ENCODE measurements around the gene NT5DC4. TPM values are rescaled to one million over a fixed set of nuclear protein-coding genes. Genes with fewer than 3 reads are reported as not detected.

NT5DC4 gene
- polyA plus RNA-seq, 1 of the 3 experiments (the other 2 are of a cell fraction) = not detected

DNA sequence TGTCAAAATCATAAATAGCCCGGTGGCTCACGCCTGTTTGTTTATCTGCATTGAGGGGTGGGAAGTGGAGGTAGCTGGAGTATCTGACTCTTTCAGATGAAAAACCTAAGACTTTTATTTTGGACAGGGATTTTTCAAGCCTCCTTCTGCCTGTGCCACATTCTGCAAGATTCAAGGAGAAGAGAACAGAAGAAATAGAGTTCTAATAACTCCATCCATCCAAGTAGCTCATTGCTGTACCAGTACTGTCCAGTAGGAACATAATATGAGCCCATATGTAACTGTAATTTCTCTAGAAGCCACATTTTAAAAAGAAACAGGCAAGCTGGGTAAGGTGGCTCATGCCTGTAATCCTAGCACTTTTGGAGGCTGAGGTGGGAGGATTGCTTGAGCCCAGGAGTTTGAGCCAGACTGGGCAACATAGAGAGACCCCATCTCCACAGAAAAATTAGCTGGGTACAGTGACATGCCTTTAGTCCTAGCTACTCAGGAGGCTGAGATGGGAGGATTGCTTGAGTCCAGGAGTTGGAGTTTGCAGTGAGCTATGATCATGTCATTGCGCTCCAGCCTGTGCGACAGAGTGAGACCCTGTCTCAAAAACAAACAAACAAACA, 35.4 kb upstream of the NT5DC4 start:
- Histone ChIP-seq H3K9ac (no peak overlapping the region), H3K27ac (ENCODE audit: low read depth in 2 of 2, low read length in 1 of 2) (no peak overlapping the region), H2AFZ (ENCODE audit: low read depth) (no peak overlapping the region), H3K4me2 (no peak overlapping the region), H3K4me3 (ENCODE audit: low read depth in 2 of 2, low read length in 1 of 2) (no peak overlapping the region), H3K9me2 (no peaks in the 10 kb centered on the region), H3K4me1 (ENCODE audit: control insufficient read depth in 1 of 2, insufficient read depth in 2 of 2, low read depth in 1 of 2, low read length in 1 of 2) (no peaks in the 10 kb centered on the region), H4K20me1 (ENCODE audit: insufficient read depth) (no peaks in the 10 kb centered on the region), H3F3A (replicated peaks; ENCODE audit: insufficient read depth) (no peaks in the 10 kb centered on the region), H3K36me3 (replicated peaks in 1 of 2; ENCODE audit: control insufficient read depth in 1 of 2, insufficient read depth in 2 of 2, low read length in 1 of 2) (no peaks in the 10 kb centered on the region), H3K79me2 (ENCODE audit: insufficient read depth) (no peaks in the 10 kb centered on the region), H3K27me3 (ENCODE audit: insufficient read depth) (no peaks in the 10 kb centered on the region), H3K9me3 (no peaks in the 10 kb centered on the region)
- 93% methylated on average over 4 of the region's 4 CpGs for WGBS (ENCODE audit: low lambda C conversion rate)
- no peak for DNase-seq
- TF ChIP-seq FOXJ3 (CRISPR knock-in tag; IDR thresholded peaks at IDR 0.05) = no peak
- no peak for TF ChIP-seq SMC3 (IDR thresholded peaks at IDR 0.05; ENCODE audit: low read depth, low read length)
- TF ChIP-seq EZH2phosphoT487 (IDR thresholded peaks at IDR 0.05; ENCODE audit: borderline replicate concordance, low read depth) = no peak
- TF ChIP-seq, protein P1, sequence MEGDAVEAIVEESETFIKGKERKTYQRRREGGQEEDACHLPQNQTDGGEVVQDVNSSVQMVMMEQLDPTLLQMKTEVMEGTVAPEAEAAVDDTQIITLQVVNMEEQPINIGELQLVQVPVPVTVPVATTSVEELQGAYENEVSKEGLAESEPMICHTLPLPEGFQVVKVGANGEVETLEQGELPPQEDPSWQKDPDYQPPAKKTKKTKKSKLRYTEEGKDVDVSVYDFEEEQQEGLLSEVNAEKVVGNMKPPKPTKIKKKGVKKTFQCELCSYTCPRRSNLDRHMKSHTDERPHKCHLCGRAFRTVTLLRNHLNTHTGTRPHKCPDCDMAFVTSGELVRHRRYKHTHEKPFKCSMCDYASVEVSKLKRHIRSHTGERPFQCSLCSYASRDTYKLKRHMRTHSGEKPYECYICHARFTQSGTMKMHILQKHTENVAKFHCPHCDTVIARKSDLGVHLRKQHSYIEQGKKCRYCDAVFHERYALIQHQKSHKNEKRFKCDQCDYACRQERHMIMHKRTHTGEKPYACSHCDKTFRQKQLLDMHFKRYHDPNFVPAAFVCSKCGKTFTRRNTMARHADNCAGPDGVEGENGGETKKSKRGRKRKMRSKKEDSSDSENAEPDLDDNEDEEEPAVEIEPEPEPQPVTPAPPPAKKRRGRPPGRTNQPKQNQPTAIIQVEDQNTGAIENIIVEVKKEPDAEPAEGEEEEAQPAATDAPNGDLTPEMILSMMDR (IDR thresholded peaks at IDR 0.05) = peak; percentile 32; the same call in 1 of the 2 replicates
- CTCF ChIA-PET = interaction anchor here (0.7 to 1.9 kb wide), 7 partner anchors 12 to 256 kb away, joined by 3 to 9 read pairs (median 4); no protein-coding TSS in a partner anchor
- POLR2A ChIA-PET = no interaction called here

- Histone ChIP-seq H4K20me1 (ENCODE audit: insufficient read depth) (no peaks in the 10 kb centered on the region), H2AFZ (ENCODE audit: low read depth) (no peak overlapping the region), H3K79me2 (ENCODE audit: insufficient read depth) (no peaks in the 10 kb centered on the region), H3F3A (replicated peaks; ENCODE audit: insufficient read depth) (no peaks in the 10 kb centered on the region), H3K9me2 (no peaks in the 10 kb centered on the region), H3K9ac (no peak overlapping the region), H3K27me3 (ENCODE audit: insufficient read depth) (no peaks in the 10 kb centered on the region), H3K4me3 (ENCODE audit: low read depth in 2 of 2, low read length in 1 of 2) (no peak overlapping the region), H3K27ac (ENCODE audit: low read depth in 2 of 2, low read length in 1 of 2) (no peak overlapping the region), H3K9me3 (no peaks in the 10 kb centered on the region), H3K4me2 (no peak overlapping the region), H3K36me3 (replicated peaks in 1 of 2; ENCODE audit: control insufficient read depth in 1 of 2, insufficient read depth in 2 of 2, low read length in 1 of 2) (no peaks in the 10 kb centered on the region), H3K4me1 (ENCODE audit: control insufficient read depth in 1 of 2, insufficient read depth in 2 of 2, low read depth in 1 of 2, low read length in 1 of 2) (peaks cover 0 to 6% of the 10 kb centered on the region in 2 experiments; a peak in 3 of 4 replicates)
- DNase-seq = no peak
- ChIA-PET CTCF (interaction anchor here (1.2 to 2.0 kb wide), 6 partner anchors 10 to 86 kb away, joined by 3 to 9 read pairs (median 4); no protein-coding TSS in a partner anchor), POLR2A (no interaction called here)
- no peak for TF ChIP-seq CHD2 (IDR thresholded peaks at IDR 0.05; ENCODE audit: low read length, partially characterized antibody)
- TF ChIP-seq RCOR1 (IDR thresholded peaks at IDR 0.05; ENCODE audit: low read length) = no peak
- no peak for TF ChIP-seq PBX3 (IDR thresholded peaks at IDR 0.05)
- TF ChIP-seq TCF12 (IDR thresholded peaks at IDR 0.05) = no peak
- no peak for TF ChIP-seq NFIC (IDR thresholded peaks at IDR 0.05; ENCODE audit: borderline replicate concordance)
- TF ChIP-seq MXI1 (IDR thresholded peaks at IDR 0.05; ENCODE audit: low read depth, low read length) = no peak
- no peak for TF ChIP-seq SMC3 (IDR thresholded peaks at IDR 0.05; ENCODE audit: low read depth, low read length)
- TF ChIP-seq, protein P2, sequence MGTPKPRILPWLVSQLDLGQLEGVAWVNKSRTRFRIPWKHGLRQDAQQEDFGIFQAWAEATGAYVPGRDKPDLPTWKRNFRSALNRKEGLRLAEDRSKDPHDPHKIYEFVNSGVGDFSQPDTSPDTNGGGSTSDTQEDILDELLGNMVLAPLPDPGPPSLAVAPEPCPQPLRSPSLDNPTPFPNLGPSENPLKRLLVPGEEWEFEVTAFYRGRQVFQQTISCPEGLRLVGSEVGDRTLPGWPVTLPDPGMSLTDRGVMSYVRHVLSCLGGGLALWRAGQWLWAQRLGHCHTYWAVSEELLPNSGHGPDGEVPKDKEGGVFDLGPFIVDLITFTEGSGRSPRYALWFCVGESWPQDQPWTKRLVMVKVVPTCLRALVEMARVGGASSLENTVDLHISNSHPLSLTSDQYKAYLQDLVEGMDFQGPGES (IDR thresholded peaks at IDR 0.05; ENCODE audit: low read depth, low read length) = no peak
- no peak for TF ChIP-seq TEAD4 (IDR thresholded peaks at IDR 0.05; ENCODE audit: borderline replicate concordance, insufficient read depth)
- no peak for TF ChIP-seq FOSL2 (IDR thresholded peaks at IDR 0.05; ENCODE audit: borderline replicate concordance, low read depth)
- TF ChIP-seq NRF1 (IDR thresholded peaks at IDR 0.05; ENCODE audit: low read depth, low read length) = no peak
- TF ChIP-seq SIN3A (IDR thresholded peaks at IDR 0.05; ENCODE audit: borderline replicate concordance, low read depth, low read length) = no peak
- 87% methylated on average over 15 of the region's 15 CpGs for WGBS (ENCODE audit: low lambda C conversion rate)
Observed at GRCh38 chr2:112686348-112687217, 34.2 kb upstream of the NT5DC4 start.
